Cardiac fibroblast (primary cell): ENCODE results near the gene GTF2E1.
A peak's percentile ranks its signal among the peaks of the same experiment; 100 is the strongest.

Experiments used
- DNase-seq, 2 donors: peaks; one replicate each; pipeline versions ENCODE4 v3.0.0 to v3.0.0-alpha.2; 2010; ENCODE audit warnings: low read depth in 2 of 2
- H3K4me3 ChIP-seq, 2 donors: replicated peaks in 1 of 2; 1 replicate in 1 of 2; 2 replicates in 1 of 2; pipeline ENCODE4 v1.5.1; 2011; ENCODE audit warnings: low read depth in 2 of 2, low read length in 2 of 2, mild to moderate bottlenecking in 2 of 2, moderate library complexity in 1 of 2
- CTCF ChIP-seq: IDR thresholded peaks from one replicate; pipeline ENCODE4 v1.5.1; 2011; ENCODE audit warnings: low read depth, mild to moderate bottlenecking, low read length, inconsistent platforms

Gene GTF2E1

GRCh38 chr3:120795959-120796358 lies 53.4 kb downstream of the GTF2E1 start:
- no peak for TF ChIP-seq CTCF
- no peak for DNase-seq
- no peak overlapping the region for H3K4me3 ChIP-seq

GRCh38 chr3:120796976-120797375 lies 54.4 kb downstream of the GTF2E1 start:
- DNase-seq: no peak
- no peak overlapping the region for H3K4me3 ChIP-seq
- TF ChIP-seq CTCF: no peak

GRCh38 chr3:120797857-120798256 lies 55.3 kb downstream of the GTF2E1 start:
- no peak overlapping the region for H3K4me3 ChIP-seq
- no peak for TF ChIP-seq CTCF
- no peak for DNase-seq

- DNase-seq: peak in 1 of 2 donors; percentile 40
Observed at GRCh38 chr3:120798346-120798745, 55.8 kb downstream of the GTF2E1 start.

GRCh38 chr3:120800625-120801024 lies 58.1 kb downstream of the GTF2E1 start:
- no peak for TF ChIP-seq CTCF
- no peak overlapping the region for H3K4me3 ChIP-seq
- no peak for DNase-seq

More at GRCh38 chr3:120798346-120798745, 55.8 kb downstream of the GTF2E1 start:
- H3K4me3 ChIP-seq: no peak overlapping the region
- TF ChIP-seq CTCF: no peak

- no peak overlapping the region for H3K4me3 ChIP-seq
- no peak for DNase-seq
- no peak for TF ChIP-seq CTCF
Observed at GRCh38 chr3:120801484-120801883, 58.9 kb downstream of the GTF2E1 start.

GRCh38 chr3:120802916-120803315 lies 60.4 kb downstream of the GTF2E1 start:
- H3K4me3 ChIP-seq: no peak overlapping the region
- peak in 1 of 2 donors; percentile 12 for DNase-seq
- TF ChIP-seq CTCF: no peak
